Mucosa of descending colon (tissue), 3 donors: Measurements from ENCODE around the gene UGGT1. TPM values are rescaled to one million over a fixed set of nuclear protein-coding genes. Genes with fewer than 3 reads are reported as not detected.

ENCODE experiments used
- ATAC-seq: fragments of 200-7000 bp; cut with Tn5 transposase; one replicate; pipeline ENCODE4 v1.9.1; 2020; ENCODE audit warnings: mild to moderate bottlenecking, moderate library complexity
- DNase-seq, 3 donors: peaks; one replicate each; pipeline ENCODE4 v3.0.0-alpha.2; 2020
- H3K36me3 ChIP-seq: fragments of 200-600 bp; one replicate; pipeline ENCODE4 v1.8.0; 2021; ENCODE audit warnings: low read depth, mild to moderate bottlenecking
- H3K4me1 ChIP-seq: fragments of 200-600 bp; one replicate; pipeline ENCODE4 v1.8.0; 2021; ENCODE audit warnings: low read depth, mild to moderate bottlenecking
- H3K4me3 ChIP-seq: fragments of 200-600 bp; one replicate; pipeline ENCODE4 v1.8.0; 2021; ENCODE audit warnings: mild to moderate bottlenecking
- H3K9me3 ChIP-seq: fragments of 200-600 bp; one replicate; pipeline ENCODE4 v1.8.0; 2021; ENCODE audit warnings: mild to moderate bottlenecking
- CTCF ChIP-seq: fragments of 200-600 bp; IDR thresholded peaks from one replicate; pipeline ENCODE4 v1.8.0; 2022; ENCODE audit warnings: antibody characterized with exemption, mild to moderate bottlenecking
- intact Hi-C, 2 donors: fragments of 100-400 bp; cut with DNase I in 1 of 2; cut with micrococcal nuclease in 1 of 2; formaldehyde crosslinking; loops; one replicate each; pipeline versions ENCODE4 v1.11.0 to v1.11.1; 2022; cut with DNase I, micrococcal nuclease
- total RNA-seq, 3 donors: library from RNA; stranded (reverse); fragmentation: NEBNext Ultra II Directional in 2 of 3; extraction: Animal tissue kit (Norgen Biotek cat#: 25700) in 2 of 3; gene quantifications; one replicate each; pipeline versions ENCODE4 v1.2.1 to v1.2.4, GENCODE V29; 2021 to 2023
- donor health status: DM: no; HTN: no; CAD: no; lungs with moderate emphysema.
- donor health status: DM: no; HTN: no; CAD: no.
- donor health status: DM: no; HTN: yes; CAD: no.

UGGT1 gene
- total RNA-seq, 3 donors from 2014 or later: 43.0 to 47.1 (median 43.9) TPM

GRCh38 chr2:128227862-128228261 lies 136.9 kb downstream of the UGGT1 start:
- TF ChIP-seq CTCF: no peak
- Histone ChIP-seq H3K9me3 (no peaks in the 10 kb centered on the region), H3K4me3 (no peak overlapping the region), H3K4me1 (peaks cover 11% of the 10 kb centered on the region), H3K36me3 (no peaks in the 10 kb centered on the region)
- DNase-seq (no peak), ATAC-seq (no peak)
- intact Hi-C loops: no loop called here

DNA sequence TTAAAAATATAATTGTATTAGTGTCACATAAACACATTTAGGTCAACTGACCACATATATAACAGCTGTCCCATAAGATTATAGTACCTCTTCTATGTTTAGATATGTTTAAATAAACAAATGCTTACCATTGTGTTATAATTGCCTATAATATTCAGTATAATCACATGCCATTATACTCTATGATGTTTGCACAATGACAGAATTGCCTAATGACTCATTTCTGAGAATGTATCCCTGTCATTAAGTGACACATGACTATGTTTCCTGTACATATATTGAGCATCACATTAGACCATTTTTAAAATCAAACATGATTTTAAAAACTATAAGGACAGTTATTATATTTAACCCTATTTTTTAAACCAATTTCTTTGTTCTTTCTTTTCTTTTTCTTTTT lies 137.9 kb downstream of the UGGT1 start:
- Histone ChIP-seq H3K9me3 (no peaks in the 10 kb centered on the region), H3K4me3 (no peak overlapping the region), H3K36me3 (no peaks in the 10 kb centered on the region), H3K4me1 (peaks cover 11% of the 10 kb centered on the region)
- peak; percentile 54 for ATAC-seq
- intact Hi-C loops: no loop called here
- TF ChIP-seq CTCF: no peak
- no peak for DNase-seq

GRCh38 chr2:128232965-128233789 lies 142.2 kb downstream of the UGGT1 start:
- DNase-seq: peak; percentile 92 to 95 (median 94)
- peak; percentile 96 for ATAC-seq
- Histone ChIP-seq H3K9me3 (no peaks in the 10 kb centered on the region), H3K4me3 (peak overlapping the region; percentile 32), H3K4me1 (peaks cover 11% of the 10 kb centered on the region), H3K36me3 (no peaks in the 10 kb centered on the region)
- intact Hi-C loops: loop anchor here (5.0 to 10.0 kb wide), 2 partner anchors 56 to 58 kb away; no protein-coding TSS in a partner anchor
- peak; percentile 95 for TF ChIP-seq CTCF

- Histone ChIP-seq H3K9me3 (no peaks in the 10 kb centered on the region), H3K4me3 (no peak overlapping the region), H3K4me1 (peaks cover 5% of the 10 kb centered on the region), H3K36me3 (no peaks in the 10 kb centered on the region)
- DNase-seq: no peak
- no peak for TF ChIP-seq CTCF
- intact Hi-C loops: loop anchor here (5.0 to 10.0 kb wide), 2 partner anchors 57 to 59 kb away; no protein-coding TSS in a partner anchor
- no peak for ATAC-seq
These were observed 142.9 kb downstream of the UGGT1 start for GRCh38 chr2:128233790-128234395.

GRCh38 chr2:128234613-128235012 lies 143.6 kb downstream of the UGGT1 start:
- Histone ChIP-seq H3K4me3 (no peak overlapping the region), H3K4me1 (no peaks in the 10 kb centered on the region), H3K36me3 (no peaks in the 10 kb centered on the region), H3K9me3 (no peaks in the 10 kb centered on the region)
- intact Hi-C loops: loop anchor here (5.0 to 10.0 kb wide), 2 partner anchors 57 to 60 kb away; no protein-coding TSS in a partner anchor
- ATAC-seq (no peak), DNase-seq (no peak)
- TF ChIP-seq CTCF: no peak
